Small intestine (tissue), 7 donors: ENCODE measurements around the gene BCAR3. TPM values are rescaled to one million over a fixed set of nuclear protein-coding genes. Genes with fewer than 3 reads are reported as not detected.

Source experiments
- DNase-seq, 2 donors: peaks; one replicate each; pipeline versions ENCODE4 v3.0.0 to v3.0.0-alpha.2; 2013
- FAIRE-seq: peaks from 2 replicates; lab custom pipeline; 2012; peaks lifted over from hg19 to GRCh38; lab: Jason Lieb, UNC
- H3K27ac ChIP-seq, 3 donors: one replicate each; pipeline ENCODE4 v1.5.1; 2013; ENCODE audit warnings: low read length in 2 of 3, mild to moderate bottlenecking in 2 of 3, control low read depth in 1 of 3, inconsistent platforms in 1 of 3, low read depth in 1 of 3, moderate library complexity in 1 of 3
- H3K27me3 ChIP-seq, 3 donors: one replicate each; pipeline ENCODE4 v1.6.1; 2013; ENCODE audit warnings: low read length in 3 of 3, inconsistent platforms in 1 of 3; ENCODE audit not compliant: control insufficient read depth in 3 of 3, insufficient read depth in 3 of 3
- H3K36me3 ChIP-seq, 3 donors: one replicate each; pipeline ENCODE4 v1.6.1; 2013; ENCODE audit warnings: low read length in 3 of 3, inconsistent platforms in 1 of 3, low read depth in 1 of 3, mild to moderate bottlenecking in 1 of 3, moderate library complexity in 1 of 3; ENCODE audit not compliant: control insufficient read depth in 3 of 3, insufficient read depth in 2 of 3
- H3K4me1 ChIP-seq, 3 donors: one replicate each; pipeline ENCODE4 v1.6.1; 2013; ENCODE audit warnings: low read length in 2 of 3, inconsistent platforms in 1 of 3, low read depth in 1 of 3, mild to moderate bottlenecking in 1 of 3, moderate library complexity in 1 of 3; ENCODE audit not compliant: control insufficient read depth in 3 of 3, insufficient read depth in 2 of 3
- H3K4me3 ChIP-seq, 3 donors: one replicate each; pipeline ENCODE4 v1.5.1; 2013; ENCODE audit warnings: low read length in 3 of 3, control low read depth in 1 of 3, inconsistent platforms in 1 of 3, low read depth in 1 of 3, mild to moderate bottlenecking in 1 of 3, moderate library complexity in 1 of 3
- H3K9me3 ChIP-seq, 2 donors: one replicate each; pipeline ENCODE4 v1.6.1; 2013; ENCODE audit warnings: low read depth in 1 of 2, low read length in 1 of 2; ENCODE audit not compliant: control insufficient read depth in 2 of 2, insufficient read depth in 1 of 2
- WGBS, 3 donors: extraction: QIAGEN DNeasy Blood & Tissue Kit; methylation state at CpG; one replicate each; pipeline ENCODE4 v1.1.7; 2013; 5-methylcytosine and 5-hydroxymethylcytosine counted together
- polyA plus RNA-seq, 4 donors: library from polyadenylated mRNA; stranded (reverse) in 3 of 4; unstranded in 1 of 4; fragments of 200-250 nt in 3 of 4; fragments of 120-200 nt in 1 of 4; gene quantifications; one replicate each; pipeline versions ENCODE4 v1.2.1 to v1.2.3, GENCODE V29; 2013
- donor health status: healthy with polysubstance abuse.
- donor health status: control.
- donor health status: control.
- donor health status: Bipolar disorder and iron deficiency.
- donor health status: healthy.

Gene BCAR3
- polyA plus RNA-seq, 4 donors = 15.9 to 26.2 (median 20.1) TPM

DNA sequence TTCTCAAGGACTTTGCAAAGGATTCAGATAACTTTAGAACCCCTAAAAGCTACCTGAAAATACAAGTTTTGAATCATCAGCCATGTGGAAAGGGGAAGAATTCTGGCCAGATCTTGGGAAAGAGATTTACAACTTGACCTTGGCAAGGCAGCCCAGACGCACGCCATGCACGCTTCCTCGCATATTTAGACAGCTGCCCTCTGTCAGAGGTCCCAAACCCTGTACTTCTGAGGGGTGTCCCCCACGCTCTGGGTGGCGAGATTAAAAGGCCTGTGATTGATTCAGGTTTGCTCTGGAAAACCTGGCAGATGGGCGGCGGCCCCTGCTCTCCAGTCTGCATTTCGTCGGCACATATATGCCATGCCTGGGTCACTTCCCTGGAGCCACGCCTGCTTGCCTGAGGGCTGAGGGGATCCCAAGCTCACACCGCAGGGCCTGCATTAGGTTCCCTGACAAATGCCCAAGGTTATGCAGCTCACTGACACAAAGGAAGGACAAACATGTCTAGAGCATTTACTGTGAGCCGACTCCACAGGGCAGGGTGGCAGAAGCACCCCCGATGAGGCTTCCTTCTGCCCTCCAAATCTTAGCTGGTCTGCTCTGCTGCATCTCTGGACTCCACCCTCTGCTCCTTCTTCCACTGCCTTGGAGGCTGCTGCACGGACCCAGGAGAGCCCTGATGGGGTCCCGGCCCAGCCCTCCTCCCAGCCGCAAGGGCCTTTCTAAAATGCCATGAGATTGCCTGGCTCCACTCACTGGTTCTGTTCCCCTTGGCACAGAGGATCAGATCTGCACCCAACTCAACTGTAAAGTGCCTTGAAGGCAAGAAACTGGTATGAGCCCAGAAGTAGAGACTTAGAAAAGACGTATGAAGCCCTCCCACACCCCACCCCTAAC, 103.9 kb downstream of the BCAR3 start:
- no peak overlapping the region for H3K27ac ChIP-seq
- peaks cover 0 to 63% (median 14%) of the 10 kb centered on the region in 3 donors for H3K36me3 ChIP-seq
- H3K27me3 ChIP-seq = no peaks in the 10 kb centered on the region
- WGBS, 3 donors = 78 to 85% (median 82%) methylated on average over 18 of the region's 18 CpGs
- peaks cover 4 to 37% (median 9%) of the 10 kb centered on the region in 3 donors for H3K4me1 ChIP-seq
- no peak overlapping the region for H3K4me3 ChIP-seq
- H3K9me3 ChIP-seq = no peaks in the 10 kb centered on the region
- FAIRE-seq (no peak), DNase-seq (no peak)

DNA sequence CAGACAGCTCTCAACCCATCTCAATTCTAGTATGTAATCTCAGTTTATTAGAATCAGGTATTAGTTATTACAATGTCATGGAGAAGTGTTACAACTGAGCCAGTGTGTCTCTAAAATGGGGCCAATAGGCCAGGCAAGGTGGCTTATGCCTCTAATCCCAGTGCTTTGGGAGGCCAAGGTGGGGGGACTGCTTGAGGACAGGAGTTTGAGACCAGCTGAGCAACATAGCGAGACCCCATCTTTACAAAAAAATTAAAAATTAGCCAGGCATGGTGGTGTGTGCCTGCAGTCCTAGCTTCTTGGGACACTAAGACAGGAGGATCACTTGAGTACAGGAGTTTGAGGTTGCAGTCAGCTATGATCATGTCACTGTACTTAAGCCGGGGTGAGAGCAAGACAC, 104.9 kb downstream of the BCAR3 start:
- H3K9me3 ChIP-seq = no peaks in the 10 kb centered on the region
- H3K27me3 ChIP-seq = no peaks in the 10 kb centered on the region
- 92 to 97% (median 94%) methylated on average over 2 of the region's 2 CpGs for WGBS, 3 donors
- no peak for DNase-seq
- H3K4me1 ChIP-seq = peaks cover 4 to 27% (median 9%) of the 10 kb centered on the region in 3 donors
- no peak overlapping the region for H3K4me3 ChIP-seq
- H3K27ac ChIP-seq = peak overlapping the region in 1 of 3 donors; percentile 10
- H3K36me3 ChIP-seq = peaks cover 2 to 63% (median 16%) of the 10 kb centered on the region in 3 donors
- FAIRE-seq = no peak

GRCh38 chr1:93576346-93576745, 105.3 kb downstream of the BCAR3 start:
- FAIRE-seq (no peak), DNase-seq (no peak)
- Histone ChIP-seq H3K27me3 (no peaks in the 10 kb centered on the region), H3K4me1 (peaks cover 4 to 25% (median 9%) of the 10 kb centered on the region in 3 donors), H3K9me3 (no peaks in the 10 kb centered on the region), H3K27ac (peak overlapping the region in 1 of 3 donors; percentile 10), H3K36me3 (peaks cover 2 to 65% (median 16%) of the 10 kb centered on the region in 3 donors), H3K4me3 (no peak overlapping the region)
- WGBS, 3 donors = 66 to 83% (median 81%) methylated on average over 9 of the region's 9 CpGs

DNA sequence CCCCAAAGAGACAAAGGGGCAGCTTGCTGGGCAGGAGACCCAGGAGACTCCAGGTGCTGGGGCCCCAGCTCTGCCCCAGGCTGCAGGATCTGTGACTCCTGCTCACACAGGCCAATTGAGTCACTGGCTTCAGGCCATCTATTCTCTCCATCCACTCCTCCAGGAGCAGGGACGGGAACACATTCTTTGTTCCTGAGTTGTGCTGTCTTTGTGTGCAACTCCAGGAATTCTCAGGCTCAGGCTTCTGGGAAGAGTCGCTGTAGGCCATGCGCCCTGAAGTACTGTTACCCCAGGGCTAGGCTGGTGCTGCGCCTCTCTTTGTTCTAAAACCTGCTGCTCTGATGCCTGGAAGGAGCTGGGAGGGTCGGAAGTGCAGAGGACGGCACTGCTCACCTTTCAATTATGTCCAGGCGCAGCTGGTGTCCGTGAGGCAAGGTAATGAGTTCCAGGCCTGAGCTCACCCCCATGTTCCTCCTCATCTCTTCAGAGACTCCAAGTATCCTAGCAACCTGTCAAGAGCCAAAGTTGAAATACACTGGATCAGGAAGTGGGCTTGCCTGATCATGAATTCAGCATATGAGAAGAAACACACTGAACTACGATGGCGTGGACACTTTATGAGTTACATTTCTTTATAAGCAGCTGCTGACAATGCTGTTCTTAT, 105.9 kb downstream of the BCAR3 start:
- Histone ChIP-seq H3K9me3 (no peaks in the 10 kb centered on the region), H3K27me3 (no peaks in the 10 kb centered on the region), H3K36me3 (peaks cover 2 to 66% (median 19%) of the 10 kb centered on the region in 3 donors), H3K4me1 (peaks cover 4 to 20% (median 9%) of the 10 kb centered on the region in 3 donors), H3K27ac (peak overlapping the region in 1 of 3 donors; percentile 7), H3K4me3 (no peak overlapping the region)
- no peak for FAIRE-seq
- WGBS, 3 donors = 88 to 92% (median 89%) methylated on average over 10 of the region's 10 CpGs
- no peak for DNase-seq

GRCh38 chr1:93574991-93575390, 106.6 kb downstream of the BCAR3 start:
- FAIRE-seq (no peak), DNase-seq (no peak)
- Histone ChIP-seq H3K9me3 (no peaks in the 10 kb centered on the region), H3K36me3 (peaks cover 6 to 67% (median 19%) of the 10 kb centered on the region in 3 donors), H3K27ac (no peak overlapping the region), H3K4me3 (no peak overlapping the region), H3K27me3 (no peaks in the 10 kb centered on the region), H3K4me1 (peaks cover 4 to 16% (median 9%) of the 10 kb centered on the region in 3 donors)
- WGBS, 3 donors = 80 to 90% (median 82%) methylated on average over 6 of the region's 6 CpGs

- Histone ChIP-seq H3K4me1 (peaks cover 4 to 11% (median 4%) of the 10 kb centered on the region in 3 donors), H3K27ac (no peak overlapping the region), H3K27me3 (no peaks in the 10 kb centered on the region), H3K9me3 (no peaks in the 10 kb centered on the region), H3K36me3 (peaks cover 6 to 65% (median 22%) of the 10 kb centered on the region in 3 donors), H3K4me3 (no peak overlapping the region)
- WGBS, 3 donors = 90 to 94% (median 93%) methylated on average over 7 of the region's 7 CpGs
- DNase-seq (no peak), FAIRE-seq (no peak)
Observed at GRCh38 chr1:93574511-93574910, 107.1 kb downstream of the BCAR3 start.

- no peak for FAIRE-seq
Observed at GRCh38 chr1:93573940-93574469, 107.6 kb downstream of the BCAR3 start.

More at GRCh38 chr1:93573940-93574469, 107.6 kb downstream of the BCAR3 start:
- H3K27me3 ChIP-seq = no peaks in the 10 kb centered on the region
- peaks cover 2 to 6% (median 2%) of the 10 kb centered on the region in 3 donors for H3K4me1 ChIP-seq
- H3K9me3 ChIP-seq = no peaks in the 10 kb centered on the region
- H3K4me3 ChIP-seq = no peak overlapping the region
- peaks cover 6 to 64% (median 24%) of the 10 kb centered on the region in 3 donors for H3K36me3 ChIP-seq
- DNase-seq = no peak
- WGBS, 3 donors = 36 to 62% (median 60%) methylated on average over 1 of the region's 1 CpG
- H3K27ac ChIP-seq = no peak overlapping the region
